ENCODE results near the gene USP21.

- TF ChIP-seq POLR2AphosphoS5 (IDR thresholded peaks at IDR 0.05): no peak
- TF ChIP-seq, protein P1, sequence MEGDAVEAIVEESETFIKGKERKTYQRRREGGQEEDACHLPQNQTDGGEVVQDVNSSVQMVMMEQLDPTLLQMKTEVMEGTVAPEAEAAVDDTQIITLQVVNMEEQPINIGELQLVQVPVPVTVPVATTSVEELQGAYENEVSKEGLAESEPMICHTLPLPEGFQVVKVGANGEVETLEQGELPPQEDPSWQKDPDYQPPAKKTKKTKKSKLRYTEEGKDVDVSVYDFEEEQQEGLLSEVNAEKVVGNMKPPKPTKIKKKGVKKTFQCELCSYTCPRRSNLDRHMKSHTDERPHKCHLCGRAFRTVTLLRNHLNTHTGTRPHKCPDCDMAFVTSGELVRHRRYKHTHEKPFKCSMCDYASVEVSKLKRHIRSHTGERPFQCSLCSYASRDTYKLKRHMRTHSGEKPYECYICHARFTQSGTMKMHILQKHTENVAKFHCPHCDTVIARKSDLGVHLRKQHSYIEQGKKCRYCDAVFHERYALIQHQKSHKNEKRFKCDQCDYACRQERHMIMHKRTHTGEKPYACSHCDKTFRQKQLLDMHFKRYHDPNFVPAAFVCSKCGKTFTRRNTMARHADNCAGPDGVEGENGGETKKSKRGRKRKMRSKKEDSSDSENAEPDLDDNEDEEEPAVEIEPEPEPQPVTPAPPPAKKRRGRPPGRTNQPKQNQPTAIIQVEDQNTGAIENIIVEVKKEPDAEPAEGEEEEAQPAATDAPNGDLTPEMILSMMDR (IDR thresholded peaks at IDR 0.05): no peak
Observed at GRCh38 chr1:161191971-161192370, 32.7 kb downstream of the USP21 start.
